Astrocyte of the cerebellum (primary cell): Measurements from ENCODE around the gene PLPPR1.

Experiments used
- DNase-seq: peaks from one replicate; pipeline ENCODE4 v3.0.0-alpha.2; 2011; ENCODE audit warnings: low read depth
- H3K4me3 ChIP-seq: 2 replicates; pipeline ENCODE4 v1.5.1; 2011; ENCODE audit warnings: mild to moderate bottlenecking, low read depth, low read length, moderate library complexity
- CTCF ChIP-seq: IDR thresholded peaks from 2 replicates; pipeline ENCODE4 v1.5.1; 2012; ENCODE audit warnings: low read length, low read depth, moderate library complexity, mild to moderate bottlenecking; ENCODE audit errors: missing control alignments
- in situ Hi-C: cut with HindIII; loops from 2 replicates; pipeline ENCODE4 v1.10.0; 2017; ENCODE audit warnings: low sequenced_read_pairs

PLPPR1 gene

DNA sequence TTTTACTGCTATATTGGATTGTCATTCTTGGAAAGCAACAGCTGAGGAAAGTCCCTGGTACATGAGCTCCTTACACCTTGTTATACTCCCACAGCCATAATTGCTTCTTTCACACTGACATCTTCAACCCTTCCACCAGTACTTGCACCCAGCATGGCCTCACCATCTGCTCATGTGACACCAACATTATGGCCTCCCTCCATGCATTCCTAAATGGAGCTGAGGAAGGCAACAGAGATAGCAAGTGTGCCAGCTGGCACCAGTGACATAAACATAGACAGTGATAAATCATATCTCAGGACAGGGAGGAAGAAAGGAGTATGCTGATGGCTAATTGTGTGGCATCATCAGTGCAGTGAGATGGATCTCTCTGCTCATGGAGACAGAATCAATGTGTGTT, 236.7 kb downstream of the PLPPR1 start:
- H3K4me3 ChIP-seq, result no peak overlapping the region
- in situ Hi-C loops, result no loop called here
- no peak for DNase-seq
- no peak for TF ChIP-seq CTCF

GRCh38 chr9:101268426-101268825, 239.9 kb downstream of the PLPPR1 start:
- TF ChIP-seq CTCF, result no peak
- DNase-seq, result no peak
- in situ Hi-C loops, result no loop called here
- no peak overlapping the region for H3K4me3 ChIP-seq

DNA sequence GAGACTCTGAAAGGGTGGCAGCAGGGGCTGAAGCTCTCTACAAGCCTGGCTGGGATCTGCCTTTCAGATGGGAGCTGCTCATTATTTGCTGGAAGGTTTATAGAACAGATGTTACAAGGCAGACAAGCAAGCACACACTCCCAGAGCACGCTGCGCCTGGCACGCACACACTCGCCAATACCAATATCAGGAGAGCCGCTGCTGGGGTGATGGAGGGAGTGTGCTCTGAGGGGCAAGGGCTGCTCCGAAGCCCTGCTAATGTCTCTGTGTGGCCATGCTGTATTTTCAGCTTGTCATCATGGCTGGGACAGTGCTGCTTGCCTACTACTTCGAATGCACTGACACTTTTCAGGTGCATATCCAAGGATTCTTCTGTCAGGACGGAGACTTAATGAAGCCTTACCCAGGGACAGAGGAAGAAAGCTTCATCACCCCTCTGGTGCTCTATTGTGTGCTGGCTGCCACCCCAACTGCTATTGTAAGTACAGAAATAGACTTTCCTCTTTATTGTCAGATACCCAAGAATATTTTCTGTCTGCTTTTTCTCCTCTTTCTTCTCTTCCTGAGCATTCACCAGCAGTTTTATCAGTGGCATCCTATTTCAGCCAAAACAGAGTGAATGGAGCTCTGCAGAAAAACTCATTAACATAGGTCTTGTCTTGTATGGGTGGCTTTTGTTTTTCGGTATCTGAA, 241.2 kb downstream of the PLPPR1 start:
- H3K4me3 ChIP-seq, result no peak overlapping the region
- in situ Hi-C loops, result no loop called here
- no peak for TF ChIP-seq CTCF
- no peak for DNase-seq

DNA sequence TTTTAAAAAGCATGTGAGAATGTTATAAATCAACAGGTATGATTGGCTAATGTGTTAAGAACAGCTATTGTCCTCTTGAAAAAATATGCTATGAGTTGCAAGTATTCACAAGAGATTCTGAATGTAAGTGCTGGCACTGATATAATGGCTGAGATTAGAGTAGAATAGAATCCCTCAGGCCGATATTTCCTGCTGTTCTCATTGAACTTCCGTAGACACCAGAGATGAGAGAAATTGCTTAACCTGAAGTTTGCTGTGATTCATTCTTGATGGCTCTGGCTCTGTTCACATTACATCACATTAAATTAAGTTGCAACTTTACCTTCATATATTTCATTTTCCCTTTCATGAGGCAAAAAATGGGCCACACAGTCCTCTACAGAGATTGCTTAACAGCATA, 241.8 kb downstream of the PLPPR1 start:
- in situ Hi-C loops, result no loop called here

DNA sequence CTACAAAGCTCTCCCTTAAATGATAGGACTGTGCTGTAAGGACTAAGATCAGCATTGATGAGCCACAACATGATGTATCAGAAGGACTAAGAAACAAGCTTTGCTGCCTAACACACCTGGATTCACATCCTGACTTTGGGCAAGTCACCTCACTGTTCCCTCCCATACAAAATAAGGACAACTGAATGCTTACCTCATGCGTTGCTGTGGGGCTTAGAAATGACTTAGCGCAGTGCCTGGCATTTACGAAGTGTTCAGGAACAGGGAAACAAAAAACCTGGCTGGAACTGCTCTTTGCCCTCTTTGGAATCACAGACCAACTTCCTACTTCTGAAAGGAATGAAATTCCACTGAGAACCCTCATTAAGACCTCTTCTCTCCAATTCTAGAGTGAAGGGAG, 242.6 kb downstream of the PLPPR1 start:
- H3K4me3 ChIP-seq, result no peak overlapping the region
- no peak for DNase-seq
- in situ Hi-C loops, result no loop called here
- no peak for TF ChIP-seq CTCF

More for the DNA sequence above, 241.8 kb downstream of the PLPPR1 start:
- no peak for TF ChIP-seq CTCF
- DNase-seq, result no peak
- no peak overlapping the region for H3K4me3 ChIP-seq

DNA sequence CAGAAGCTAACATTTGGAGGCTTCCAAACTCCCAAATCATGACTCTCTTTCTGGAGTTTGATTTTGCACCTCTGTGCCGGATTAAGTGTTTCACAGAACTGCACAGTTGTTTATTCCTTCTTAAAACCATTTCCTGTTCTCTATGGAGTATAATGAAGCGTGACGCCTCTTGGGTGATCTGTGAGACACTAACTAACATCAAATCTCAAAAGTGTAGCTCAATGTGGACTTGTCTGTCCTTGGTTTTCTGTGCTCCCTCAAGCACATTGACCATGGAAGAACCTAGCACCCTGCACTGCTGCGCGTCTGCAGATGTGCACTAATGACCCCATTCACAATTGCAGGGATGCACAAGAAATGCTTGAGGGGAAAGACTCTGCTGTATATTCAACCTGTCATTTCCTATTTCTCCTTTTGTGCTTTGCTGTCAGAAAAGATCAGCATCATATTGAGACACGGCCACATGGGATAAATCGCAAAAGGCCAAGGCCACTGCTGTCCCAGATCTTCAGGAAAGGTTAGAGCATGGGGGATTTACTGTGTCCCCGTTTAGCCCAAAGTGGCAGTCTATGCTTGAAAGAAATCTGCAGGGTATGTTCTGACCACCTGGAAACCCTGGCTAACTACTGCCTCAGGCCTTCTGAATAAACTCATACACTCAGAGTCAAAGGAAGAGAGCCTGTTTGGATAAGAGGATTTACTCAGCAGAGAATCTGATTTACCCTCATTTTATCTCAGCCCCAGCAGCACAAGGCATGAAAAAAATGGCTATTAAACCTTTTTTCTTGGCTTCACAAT, 246.6 kb downstream of the PLPPR1 start:
- no peak for DNase-seq
- H3K4me3 ChIP-seq, result no peak overlapping the region
- TF ChIP-seq CTCF, result no peak
- in situ Hi-C loops, result no loop called here
